Measurements from ENCODE around the gene SYTL2. TPM values are rescaled to one million over a fixed set of nuclear protein-coding genes. Genes with fewer than 3 reads are reported as not detected.

SYTL2 gene
- polyA plus RNA-seq, 1 of the 3 experiments (the other 2 are of a cell fraction) = 36.0 TPM

GRCh38 chr11:85827748-85828639 is 17.1 kb upstream of the SYTL2 start (continued):
- TF ChIP-seq PBX3 (IDR thresholded peaks at IDR 0.05) = peak; percentile 94
- TF ChIP-seq RFX5 (IDR thresholded peaks at IDR 0.05; ENCODE audit: low read length) = no peak
- TF ChIP-seq NRF1 (IDR thresholded peaks at IDR 0.05; ENCODE audit: low read depth, low read length) = no peak
- peak; percentile 66; the same call in 1 of the 2 replicates for TF ChIP-seq RXRA (IDR thresholded peaks at IDR 0.05; ENCODE audit: borderline replicate concordance, low read depth)
- TF ChIP-seq MAX (IDR thresholded peaks at IDR 0.05; ENCODE audit: low read depth) = no peak
- no peak for TF ChIP-seq SMC3 (IDR thresholded peaks at IDR 0.05; ENCODE audit: low read depth, low read length)
- TF ChIP-seq GATA2 (CRISPR knock-in tag; IDR thresholded peaks at IDR 0.05) = no peak
- peak; percentile 88 for TF ChIP-seq MEF2A (IDR thresholded peaks at IDR 0.05; ENCODE audit: borderline replicate concordance, low read depth)
- TF ChIP-seq SIN3A (IDR thresholded peaks at IDR 0.05; ENCODE audit: borderline replicate concordance, low read depth, low read length) = peak; percentile 67
- TF ChIP-seq EZH2phosphoT487 (IDR thresholded peaks at IDR 0.05; ENCODE audit: borderline replicate concordance, low read depth) = no peak
- peak; percentile 70 for TF ChIP-seq FOSL2 (IDR thresholded peaks at IDR 0.05; ENCODE audit: borderline replicate concordance, low read depth)
- TF ChIP-seq RCOR1 (IDR thresholded peaks at IDR 0.05; ENCODE audit: low read length) = no peak
- TF ChIP-seq TAF1 (IDR thresholded peaks at IDR 0.05; ENCODE audit: borderline replicate concordance, low read depth, low read length) = no peak
- peak; percentile 78 for TF ChIP-seq NFIC (IDR thresholded peaks at IDR 0.05; ENCODE audit: borderline replicate concordance)
- 0 out of 2 replicates have a peak, but pooled peaks have one; percentile 16 for TF ChIP-seq ELF1 (IDR thresholded peaks at IDR 0.05)

- ChIA-PET POLR2A (no interaction called here), CTCF (interaction anchor here (0.7 to 2.1 kb wide), 12 partner anchors 8 to 235 kb away, joined by 3 to 7 read pairs (median 4); partner anchors contain the start of gene CCDC83)
- peak overlapping the region; percentile 40 to 97; a peak in 2 of 4 replicates for H3K27ac ChIP-seq (ENCODE audit: low read depth in 2 of 2, low read length in 1 of 2)
- no peak overlapping the region for H3K4me3 ChIP-seq (ENCODE audit: low read depth in 2 of 2, low read length in 1 of 2)
- H3K9me3 ChIP-seq = no peaks in the 10 kb centered on the region
- H3K27me3 ChIP-seq (ENCODE audit: insufficient read depth) = no peaks in the 10 kb centered on the region
- no peak overlapping the region for H2AFZ ChIP-seq (ENCODE audit: low read depth)
- peak; percentile 64 for DNase-seq
- H3K9ac ChIP-seq = no peak overlapping the region
- no peak for TF ChIP-seq TEAD4 (IDR thresholded peaks at IDR 0.05; ENCODE audit: borderline replicate concordance, insufficient read depth)
- peak; percentile 70 for TF ChIP-seq PBX3 (IDR thresholded peaks at IDR 0.05)
- peak; percentile 49 for TF ChIP-seq RAD21 (IDR thresholded peaks at IDR 0.05; ENCODE audit: low read length)
- no peak for TF ChIP-seq ELF1 (IDR thresholded peaks at IDR 0.05)
- peak; percentile 62 for TF ChIP-seq CTCF (IDR thresholded peaks at IDR 0.05)
- no peak for TF ChIP-seq RCOR1 (IDR thresholded peaks at IDR 0.05; ENCODE audit: low read length)
- peak; percentile 63 for TF ChIP-seq SMC3 (IDR thresholded peaks at IDR 0.05; ENCODE audit: low read depth, low read length)
- TF ChIP-seq SIN3A (IDR thresholded peaks at IDR 0.05; ENCODE audit: borderline replicate concordance, low read depth, low read length) = peak; percentile 49; the same call in 1 of the 2 replicates
- no peaks in the 10 kb centered on the region for H3K79me2 ChIP-seq (ENCODE audit: insufficient read depth)
- H4K20me1 ChIP-seq (ENCODE audit: insufficient read depth) = peaks cover 4% of the 10 kb centered on the region; the same call in 1 of the 2 replicates
- WGBS (ENCODE audit: low lambda C conversion rate) = 73% methylated on average over 6 of the region's 7 CpGs
- no peaks in the 10 kb centered on the region for H3K9me2 ChIP-seq
- H3K36me3 ChIP-seq (replicated peaks in 1 of 2; ENCODE audit: control insufficient read depth in 1 of 2, insufficient read depth in 2 of 2, low read length in 1 of 2) = no peaks in the 10 kb centered on the region
- peaks cover 14 to 33% of the 10 kb centered on the region in 2 experiments for H3K4me1 ChIP-seq (ENCODE audit: control insufficient read depth in 1 of 2, insufficient read depth in 2 of 2, low read depth in 1 of 2, low read length in 1 of 2)
- peak overlapping the region; percentile 70; the same call in 1 of the 2 replicates for H3K4me2 ChIP-seq
- H3F3A ChIP-seq (replicated peaks; ENCODE audit: insufficient read depth) = peaks cover 19% of the 10 kb centered on the region
These were observed 15.3 kb upstream of the SYTL2 start for GRCh38 chr11:85826116-85826855.

Data from SK-N-SH (cell line).